Left forelimb (tissue), 1 donor: ENCODE data around the gene HNF1B.
"Not testable (repeated sequence)": the region's sequence is repeated elsewhere in the genome, so short reads cannot be mapped to it uniquely, and the experiment has no call there.

Experiments
- DNase-seq: peaks from one replicate; pipeline ENCODE4 v3.0.0-alpha.2; 2018; ENCODE audit warnings: low spot score

The HNF1B gene, protein sequence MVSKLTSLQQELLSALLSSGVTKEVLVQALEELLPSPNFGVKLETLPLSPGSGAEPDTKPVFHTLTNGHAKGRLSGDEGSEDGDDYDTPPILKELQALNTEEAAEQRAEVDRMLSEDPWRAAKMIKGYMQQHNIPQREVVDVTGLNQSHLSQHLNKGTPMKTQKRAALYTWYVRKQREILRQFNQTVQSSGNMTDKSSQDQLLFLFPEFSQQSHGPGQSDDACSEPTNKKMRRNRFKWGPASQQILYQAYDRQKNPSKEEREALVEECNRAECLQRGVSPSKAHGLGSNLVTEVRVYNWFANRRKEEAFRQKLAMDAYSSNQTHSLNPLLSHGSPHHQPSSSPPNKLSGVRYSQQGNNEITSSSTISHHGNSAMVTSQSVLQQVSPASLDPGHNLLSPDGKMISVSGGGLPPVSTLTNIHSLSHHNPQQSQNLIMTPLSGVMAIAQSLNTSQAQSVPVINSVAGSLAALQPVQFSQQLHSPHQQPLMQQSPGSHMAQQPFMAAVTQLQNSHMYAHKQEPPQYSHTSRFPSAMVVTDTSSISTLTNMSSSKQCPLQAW

DNA sequence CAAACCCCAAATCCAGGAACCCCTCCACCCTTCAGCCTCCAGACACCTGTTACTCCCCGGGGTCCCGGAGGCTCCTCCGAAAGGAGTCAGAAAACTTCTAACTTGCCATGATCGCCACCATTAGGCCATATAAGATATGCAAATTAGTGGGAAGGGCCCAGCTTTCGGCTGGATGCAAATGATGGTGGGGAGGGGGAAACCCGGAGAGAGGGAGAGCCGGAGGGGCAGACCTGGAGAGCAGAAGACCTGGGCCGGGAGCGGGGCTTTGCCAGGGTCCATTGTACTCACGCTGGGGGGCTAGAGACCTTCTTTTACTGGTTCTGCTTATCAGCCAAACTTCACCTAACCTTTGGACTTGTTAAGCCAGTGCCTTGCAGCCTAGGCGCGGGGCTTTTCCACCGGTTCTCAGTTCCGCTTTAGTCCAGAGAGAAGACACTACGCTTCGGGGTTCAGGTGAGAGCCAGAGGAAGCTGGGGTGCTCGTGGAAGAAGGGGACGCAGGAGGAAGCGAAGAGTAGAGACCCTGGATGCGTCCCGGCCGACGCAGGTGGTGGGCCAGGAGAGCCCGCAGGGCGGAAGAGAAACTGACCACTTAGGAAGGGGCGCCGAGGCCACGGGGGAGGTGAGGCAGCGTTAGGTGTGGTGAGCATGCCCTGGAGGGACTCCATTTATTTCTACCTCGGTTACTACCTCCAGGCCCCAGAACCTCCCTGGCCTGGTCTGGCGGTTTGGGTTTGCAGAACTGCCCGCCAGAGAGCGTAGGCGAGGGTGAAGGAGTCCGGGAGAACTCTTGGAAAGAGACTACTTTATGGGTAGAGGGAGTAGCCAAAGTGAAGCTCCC lies at the start of gene HNF1B:
HNF1B (minus strand) TSS at position 99 of the 840 bp plus-strand sequence. CDS start 175 bp downstream, outside the sequence.
- no peak for DNase-seq

DNA sequence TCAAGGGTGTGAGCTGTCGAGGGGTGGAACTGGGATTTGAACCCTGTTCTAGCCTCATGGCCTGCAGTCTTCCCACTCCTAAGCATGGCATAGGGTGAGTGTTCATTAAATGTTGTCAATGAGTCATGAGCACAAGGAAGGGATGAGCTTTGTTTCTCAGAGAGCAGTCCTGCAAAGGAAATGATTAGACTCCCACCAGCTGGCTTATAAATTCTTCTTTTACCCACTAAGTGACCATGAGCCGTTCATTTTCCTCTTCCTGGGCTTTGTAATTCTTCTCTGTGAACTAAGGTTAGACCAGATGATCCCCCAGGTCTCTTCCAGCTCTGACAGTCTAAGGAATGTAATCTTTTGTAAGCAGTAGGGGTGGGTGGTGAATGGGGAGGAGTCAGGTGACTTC lies 47.9 kb upstream of the HNF1B start:
- DNase-seq = no peak

DNA sequence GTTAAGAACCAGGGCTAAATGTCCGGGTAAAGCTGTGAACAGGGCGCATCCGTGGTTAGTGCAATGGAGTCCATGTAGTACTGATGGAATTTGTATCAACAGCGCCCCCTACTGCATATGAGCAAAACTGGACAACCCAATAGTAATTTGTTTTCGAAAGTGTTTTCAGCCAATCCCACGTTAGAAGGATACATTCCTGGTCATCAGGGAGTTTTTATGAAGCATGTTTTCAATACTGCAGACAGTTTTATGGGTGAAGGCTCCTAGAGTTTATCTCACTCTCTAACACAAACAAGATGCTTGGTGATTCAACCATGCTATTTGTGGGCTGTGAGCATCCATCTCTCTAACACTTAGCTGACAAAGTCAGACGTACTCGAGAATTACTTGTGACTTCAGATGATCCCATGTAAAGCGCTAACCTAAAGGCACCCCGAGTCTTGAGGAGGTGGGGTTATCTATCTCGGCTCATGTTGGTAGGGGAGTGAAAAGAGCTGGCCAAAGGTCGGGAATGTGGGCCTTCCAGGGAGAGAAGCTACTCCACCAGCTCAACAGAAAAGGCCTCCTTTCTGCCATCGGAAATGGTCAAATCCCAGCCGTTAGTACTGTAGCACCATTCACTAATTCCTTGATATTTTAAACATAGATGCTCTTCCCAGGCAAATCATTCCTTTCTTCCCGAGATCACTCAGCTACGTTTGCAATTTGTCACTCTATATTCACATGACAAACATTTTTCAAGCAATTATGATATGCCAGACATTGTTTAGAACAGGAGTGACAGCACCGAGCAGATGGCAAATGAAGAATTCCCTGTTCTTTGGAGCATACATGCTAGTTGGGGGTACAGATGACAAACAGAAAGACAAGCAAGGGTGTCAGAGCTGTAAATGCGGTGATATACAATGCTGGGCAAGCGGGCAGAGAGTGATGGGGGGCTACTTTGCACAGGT lies 46.9 kb upstream of the HNF1B start:
- no peak for DNase-seq

DNA sequence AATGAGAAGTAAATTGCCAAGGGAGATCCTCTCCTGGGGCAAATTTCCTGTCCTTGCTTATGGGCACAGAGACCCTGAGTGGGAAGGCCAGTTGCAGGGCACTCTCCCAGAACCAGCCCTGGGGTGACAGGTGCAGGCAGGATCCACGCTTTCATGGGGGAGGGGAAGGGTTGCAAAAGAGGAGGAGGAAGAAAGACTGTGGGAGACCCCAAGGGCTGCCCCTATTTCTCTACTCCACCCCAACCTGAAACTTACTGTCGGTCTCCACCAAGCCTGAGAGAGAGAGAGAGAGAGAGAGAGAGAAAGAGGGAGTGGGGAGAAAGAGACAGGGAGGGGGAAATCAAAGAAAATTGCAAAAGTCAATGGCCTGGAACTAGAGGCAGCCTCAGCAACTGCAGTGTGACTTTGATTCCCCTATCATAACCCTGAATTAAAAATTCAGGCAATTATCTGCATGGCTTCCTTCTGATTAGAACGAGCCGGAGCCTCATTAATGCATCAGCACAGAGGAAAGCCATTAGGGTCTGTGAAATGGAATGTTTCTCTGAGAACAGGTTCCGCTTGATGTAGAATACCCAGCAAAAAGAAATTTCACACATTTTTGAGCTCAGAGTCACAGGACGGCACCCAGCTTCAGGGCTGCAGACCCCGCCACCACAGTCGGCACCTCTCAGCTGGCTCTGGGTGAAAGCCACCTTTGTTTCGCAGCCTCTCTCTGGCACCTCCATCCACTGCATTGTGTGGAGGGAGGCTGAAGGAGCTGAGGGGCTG lies 45.1 kb upstream of the HNF1B start:
- no peak for DNase-seq

DNA sequence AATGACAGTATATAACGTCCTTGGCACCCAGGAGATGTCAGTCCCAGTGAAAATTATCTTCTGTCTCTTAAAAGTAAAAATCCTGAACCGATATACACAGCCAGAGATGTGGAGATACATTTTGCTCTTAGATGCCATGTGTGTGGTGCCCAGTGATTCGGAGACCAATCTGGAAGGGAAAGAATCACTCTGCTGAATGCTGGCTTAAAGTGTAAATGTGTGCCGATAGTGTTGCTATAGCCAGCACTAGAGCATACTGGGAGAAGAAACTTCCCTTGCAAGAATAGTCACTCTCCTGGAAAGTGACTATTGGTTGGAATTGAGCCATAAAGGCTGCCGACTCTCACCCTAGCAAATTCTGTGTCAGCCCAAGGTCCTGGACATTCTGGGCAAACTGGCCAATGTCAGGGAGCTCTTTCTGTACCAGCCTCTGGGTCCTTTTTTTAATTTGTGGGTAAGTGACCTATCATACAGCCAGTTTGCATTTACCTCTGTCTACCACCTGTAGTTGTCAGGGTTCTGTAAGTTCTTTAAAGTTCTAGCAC lies 44.2 kb upstream of the HNF1B start:
- no peak for DNase-seq

DNA sequence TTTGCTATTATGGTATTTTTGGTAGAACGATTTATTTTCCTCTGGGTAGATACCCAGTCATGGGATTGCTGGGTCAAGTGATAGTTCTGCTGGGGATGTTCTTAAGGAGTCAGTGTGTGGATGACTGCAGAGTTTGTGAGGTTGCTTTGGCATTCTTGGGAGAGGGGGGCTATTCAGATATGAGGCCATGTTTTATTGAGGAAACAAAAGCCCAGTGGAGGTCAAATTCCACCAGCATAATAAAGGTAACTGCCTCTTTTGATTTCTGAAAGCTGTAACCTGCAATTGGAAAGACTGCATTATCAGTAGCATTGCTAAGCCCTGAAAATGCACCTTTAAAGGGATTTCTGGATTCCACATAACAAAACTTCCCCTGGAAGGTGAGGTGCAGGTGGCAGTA lies 43.7 kb upstream of the HNF1B start:
- DNase-seq = no peak

DNA sequence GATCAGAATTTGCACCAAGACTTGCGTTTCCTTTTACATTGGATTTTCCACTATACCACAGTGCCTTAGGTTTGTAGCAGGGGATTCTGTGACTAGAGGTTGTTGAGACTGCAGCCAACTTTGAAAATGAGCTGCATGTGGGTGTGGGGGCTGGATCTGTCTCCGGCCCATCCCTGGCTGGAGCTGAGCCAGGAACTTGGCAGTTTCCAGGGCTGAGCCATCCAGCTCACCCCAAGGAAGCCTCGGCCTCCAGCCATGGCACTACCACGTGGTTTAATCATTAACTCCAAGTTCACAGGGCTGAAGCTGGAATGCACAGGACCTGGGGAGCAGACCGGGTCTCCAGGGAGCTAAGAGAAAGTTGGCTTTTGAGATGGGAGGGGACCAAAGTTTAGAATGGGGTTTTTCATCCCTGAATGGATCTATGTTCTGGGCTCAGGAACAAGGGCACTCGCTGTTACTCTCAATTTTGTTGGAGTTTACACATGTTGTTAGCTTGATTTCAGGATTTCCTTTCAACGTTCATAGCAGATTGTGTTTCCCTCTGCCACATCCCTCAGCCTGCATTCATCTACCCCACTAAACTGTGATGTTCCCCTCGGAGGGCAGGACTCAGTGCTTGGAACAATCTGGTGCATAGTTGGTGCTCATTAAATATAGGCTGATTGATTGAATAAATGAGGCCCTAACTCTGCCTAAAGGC lies 42.3 kb upstream of the HNF1B start:
- no peak for DNase-seq

DNA sequence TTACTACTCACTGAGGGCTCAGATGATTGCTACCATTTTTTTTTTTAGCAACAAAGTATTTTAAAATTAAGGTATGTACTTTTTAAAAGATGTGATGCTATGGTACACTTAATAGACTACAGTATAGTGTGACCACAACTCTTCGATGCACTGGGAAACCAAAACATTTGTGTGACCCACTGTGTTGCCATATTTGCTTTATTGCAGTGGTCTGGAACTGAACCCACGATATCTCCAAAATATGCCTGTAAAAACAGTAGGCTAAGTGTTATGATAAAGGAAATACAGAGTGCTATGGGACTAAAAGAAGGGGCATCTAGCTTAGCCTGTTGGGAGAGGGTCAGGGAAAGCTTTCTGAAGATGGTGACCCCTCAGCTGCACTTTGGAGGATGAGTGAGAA lies 41.6 kb upstream of the HNF1B start:
- DNase-seq = no peak

DNA sequence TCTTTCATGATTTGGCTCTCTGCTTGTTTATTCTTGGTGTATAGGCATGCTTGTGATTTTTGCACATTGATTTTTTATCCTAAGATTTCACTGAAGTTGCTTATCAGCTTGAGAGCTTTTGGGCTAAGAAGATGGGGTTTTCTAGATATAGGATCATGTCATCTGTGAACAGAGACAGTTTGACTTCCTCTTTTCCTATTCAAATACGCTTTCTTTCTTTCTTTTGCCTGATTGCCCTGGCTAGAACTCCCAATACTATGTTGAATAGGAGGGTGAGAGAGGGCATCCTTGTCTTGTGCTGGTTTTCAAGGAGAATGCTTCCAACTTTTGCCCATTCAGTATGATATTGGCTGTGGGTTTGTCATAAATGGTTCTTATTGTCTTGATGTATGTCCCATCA lies 37.6 kb upstream of the HNF1B start:
- DNase-seq = not testable (repeated sequence)

DNA sequence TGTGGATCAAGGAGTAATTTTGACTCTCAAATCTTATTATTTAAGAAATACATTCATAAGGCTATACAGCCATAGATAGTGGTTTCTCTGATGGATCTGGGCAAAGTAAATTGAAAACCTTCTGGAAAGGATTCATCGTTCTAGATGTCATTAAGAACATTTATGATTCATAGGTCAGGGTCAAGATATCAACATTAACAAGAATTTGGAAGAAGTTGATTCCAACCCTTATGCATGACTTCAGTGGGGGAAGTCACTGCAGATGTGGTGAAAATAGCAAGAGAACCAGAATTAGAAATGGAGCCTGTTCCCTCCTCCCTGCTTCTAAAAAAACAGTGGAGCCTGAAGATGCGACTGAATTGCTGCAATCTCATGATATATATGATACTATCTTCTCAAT lies 36.6 kb upstream of the HNF1B start:
- no peak for DNase-seq

DNA sequence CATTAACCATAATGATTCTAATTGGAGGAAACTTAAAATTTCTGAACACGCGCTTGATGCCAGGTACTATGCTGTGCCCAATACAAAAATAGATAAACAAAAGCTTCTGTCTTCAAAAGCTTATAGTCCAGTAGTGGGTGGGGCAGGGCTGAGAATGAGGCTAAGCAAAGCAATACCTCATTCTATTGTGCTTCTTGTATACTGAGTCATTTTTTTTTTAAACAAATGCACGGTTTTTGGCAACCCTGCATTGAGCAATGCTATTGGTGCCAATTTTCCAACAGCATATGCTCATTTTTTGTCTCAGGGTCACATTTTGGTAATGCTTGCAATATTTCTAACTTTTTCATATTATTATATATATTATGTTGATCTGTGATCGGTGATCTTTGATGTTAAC lies 34.7 kb upstream of the HNF1B start:
- DNase-seq = no peak

DNA sequence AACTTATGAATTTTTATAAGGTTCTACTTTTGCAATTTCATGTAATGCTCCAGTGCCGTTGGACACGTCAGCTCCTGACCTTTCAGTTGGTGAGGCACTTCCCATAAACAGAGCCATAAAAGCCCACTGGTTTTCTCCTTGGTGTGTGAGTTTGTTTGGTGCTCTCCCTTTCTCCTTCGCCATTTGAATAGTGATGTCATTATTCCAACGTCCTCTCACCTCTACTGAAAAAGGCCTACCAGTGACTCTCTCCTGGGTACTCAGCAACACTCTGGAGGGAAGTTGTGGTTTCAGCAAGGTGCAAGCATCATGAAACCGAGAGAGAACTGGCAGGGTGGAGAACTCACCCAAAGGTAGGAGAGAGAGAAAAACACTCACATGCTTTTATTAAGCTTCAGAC lies 29.6 kb upstream of the HNF1B start:
- DNase-seq = no peak

DNA sequence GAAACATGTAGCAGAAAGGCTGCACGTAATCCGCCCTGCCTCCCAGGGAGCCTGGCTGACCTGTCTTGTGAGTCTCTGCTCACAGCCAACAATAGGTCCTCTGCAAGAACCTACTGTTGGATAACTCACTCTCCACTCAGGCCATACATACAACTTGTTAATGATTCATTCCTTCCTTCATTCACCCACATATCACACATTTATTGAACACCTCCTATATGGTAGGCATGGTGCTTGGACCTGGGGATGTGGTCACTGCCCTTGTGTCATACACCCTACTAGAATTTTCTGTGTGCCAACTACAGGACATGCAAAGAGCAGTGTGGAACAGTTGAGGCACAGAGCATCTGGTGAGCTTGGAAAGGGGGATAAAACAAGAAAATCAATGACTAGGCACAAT lies 28.1 kb upstream of the HNF1B start:
- DNase-seq = no peak

DNA sequence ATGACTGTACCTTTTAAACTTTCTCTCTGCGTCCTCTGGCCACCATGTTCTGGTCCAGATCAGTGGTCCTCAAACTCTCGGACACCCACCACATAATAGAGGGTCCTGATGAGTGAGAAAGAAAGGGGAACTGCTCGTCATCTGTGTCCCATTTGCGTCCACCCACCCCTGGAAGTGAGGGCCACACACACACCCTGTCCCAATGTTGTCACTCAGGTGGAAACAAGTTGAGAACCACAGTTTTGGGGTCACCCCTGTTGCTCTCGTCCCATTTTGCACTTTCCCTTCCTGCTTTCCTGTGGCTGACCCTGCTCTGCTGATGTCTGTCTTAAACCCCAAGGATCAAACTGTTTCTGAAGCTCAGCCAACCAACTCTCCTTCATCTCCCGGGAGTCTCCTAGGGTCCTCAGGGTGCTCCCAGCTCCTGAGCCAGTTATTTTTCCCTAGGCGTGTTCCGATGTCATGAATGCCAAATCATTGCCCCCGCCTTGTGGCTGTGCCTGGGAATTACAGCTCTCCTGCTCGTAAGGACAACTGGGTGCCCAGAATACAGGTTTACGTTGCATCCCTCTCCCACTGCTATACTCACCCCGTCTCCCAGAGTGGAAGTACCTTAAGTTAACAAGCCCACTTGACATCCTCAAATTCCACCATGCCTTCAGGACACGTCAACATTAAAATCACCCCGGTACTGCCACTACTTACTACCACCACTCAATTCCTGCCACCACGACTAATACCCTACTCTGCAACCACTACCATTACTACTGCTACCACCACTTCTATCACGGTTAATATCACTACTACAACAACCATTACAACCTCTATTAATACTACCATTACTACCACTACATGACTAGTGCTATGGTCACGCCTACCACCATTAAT lies 26.0 kb upstream of the HNF1B start:
- no peak for DNase-seq

DNA sequence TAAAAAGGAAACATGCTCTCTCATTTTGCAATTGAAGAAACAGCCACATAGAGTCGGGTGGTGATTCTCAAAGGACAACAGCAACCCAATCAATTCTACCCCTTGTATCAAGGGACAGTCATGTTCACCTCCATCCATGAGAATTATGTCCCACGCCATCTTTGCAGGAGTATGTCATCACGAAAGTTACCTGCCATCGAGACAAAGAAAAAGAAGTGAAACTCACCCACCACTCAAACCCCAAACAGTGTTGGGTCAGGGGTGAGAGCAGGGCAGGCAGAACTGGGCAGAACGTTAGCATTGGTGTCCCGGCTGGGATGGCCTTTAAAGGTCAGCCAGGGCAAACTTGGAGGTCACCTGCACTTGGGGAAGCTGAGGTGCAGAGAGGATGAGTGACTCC lies 24.2 kb upstream of the HNF1B start:
- DNase-seq = no peak

DNA sequence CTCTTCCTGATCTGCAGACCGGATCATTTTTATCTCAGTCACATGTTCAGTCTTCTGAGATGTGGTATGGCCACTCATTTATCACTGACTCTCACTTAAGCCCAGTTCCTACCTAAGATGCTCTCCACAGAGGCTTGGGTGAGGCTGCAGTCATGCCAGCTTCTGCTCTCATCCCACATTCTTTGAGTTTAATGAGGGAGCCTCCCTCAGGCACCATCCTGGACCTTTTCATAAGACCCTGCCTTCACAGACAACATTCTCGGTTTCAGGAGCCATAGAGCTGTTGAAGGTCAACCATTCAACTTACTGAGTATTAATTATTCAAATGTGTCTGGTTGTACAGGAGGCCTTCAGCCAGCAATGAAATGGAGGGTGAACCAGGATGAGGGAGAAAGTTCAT lies 23.6 kb upstream of the HNF1B start:
- no peak for DNase-seq

DNA sequence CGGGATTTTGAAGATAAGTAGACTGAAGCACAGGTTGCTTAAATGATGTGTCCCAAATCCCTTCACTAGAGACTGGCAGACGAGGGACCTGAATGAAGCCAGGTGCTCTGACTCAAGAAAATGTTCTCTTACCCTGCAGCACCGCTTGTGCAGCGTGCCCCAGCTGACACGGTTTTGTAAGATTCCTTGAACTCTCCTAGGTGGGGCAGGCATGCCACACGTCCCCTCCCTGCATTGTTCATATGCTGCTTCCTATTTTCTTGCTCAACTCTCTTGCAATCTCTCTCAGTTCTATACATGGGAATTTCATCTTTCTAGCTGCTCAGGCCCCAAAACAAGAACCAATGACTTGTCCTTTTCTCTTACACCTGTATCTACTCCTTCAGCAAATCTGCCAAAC lies 22.1 kb upstream of the HNF1B start:
- no peak for DNase-seq

DNA sequence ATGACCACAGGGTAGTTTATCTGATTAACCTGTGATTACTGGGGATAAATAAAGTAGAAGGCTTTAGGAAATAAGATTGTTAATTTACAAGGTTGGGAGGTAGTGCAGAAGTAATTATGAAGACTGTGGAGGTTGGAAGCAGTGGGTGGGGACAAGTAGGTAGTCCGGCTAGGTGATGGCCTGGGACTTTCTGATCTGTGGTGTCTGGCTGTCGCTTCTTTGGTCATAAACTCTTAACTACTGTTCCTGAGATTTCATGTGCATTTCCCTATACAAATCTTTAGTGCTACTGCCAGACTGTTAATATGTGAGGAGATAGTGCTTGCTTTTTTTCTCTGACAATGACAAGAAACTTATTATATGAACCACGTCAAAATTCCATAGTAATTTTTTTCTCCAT lies 19.5 kb upstream of the HNF1B start:
- no peak for DNase-seq

DNA sequence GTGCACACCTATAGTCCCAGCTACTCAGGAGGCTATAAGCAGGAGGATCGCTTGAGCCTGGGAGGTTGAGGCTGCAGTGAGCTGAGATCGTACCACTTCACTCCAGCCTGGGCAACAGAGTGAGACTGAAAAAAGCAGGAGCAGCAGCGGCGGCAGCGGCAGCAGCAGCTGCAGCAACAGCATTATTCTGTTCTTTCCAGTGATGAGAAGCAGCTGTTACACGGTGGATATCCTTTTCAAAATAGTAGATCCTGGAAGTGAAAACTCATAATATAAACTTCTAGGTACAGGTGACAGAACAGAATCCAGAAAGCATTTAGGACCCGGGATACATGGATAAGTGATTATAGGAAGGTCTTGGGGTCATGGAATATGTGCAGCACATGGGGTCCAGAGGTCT lies 17.8 kb upstream of the HNF1B start:
- no peak for DNase-seq
